NCI-H1436 (cell line): ENCODE measurements around the gene DMRTC2.
"Not testable (repeated sequence)": the region's sequence is repeated elsewhere in the genome, so short reads cannot be mapped to it uniquely, and the experiment has no call there.

Experiments
- DNase-seq: peaks from one replicate; lab custom pipeline; 2025; lab: John Stamatoyannopoulos, UW

DMRTC2 gene

GRCh38 chr19:41871573-41872383, 26.9 kb downstream of the DMRTC2 start:
- DNase-seq = no peak

- DNase-seq = no peak
Observed at GRCh38 chr19:41872384-41872774, 27.5 kb downstream of the DMRTC2 start.

- DNase-seq = peak; percentile 23
Observed at GRCh38 chr19:41872775-41873647, 28.2 kb downstream of the DMRTC2 start.

- DNase-seq = not testable (repeated sequence)
Observed at GRCh38 chr19:41875973-41876372, 31.1 kb downstream of the DMRTC2 start.

- peak; percentile 63 for DNase-seq
Observed at GRCh38 chr19:41876847-41877832, 32.3 kb downstream of the DMRTC2 start, which contains the start of gene CD79A. CD79A (plus strand) TSS chr19:41877279; CDS start chr19:41877305, 26 bp downstream.

- DNase-seq = no peak
Observed at GRCh38 chr19:41877916-41878905, 33.4 kb downstream of the DMRTC2 start.

- no peak for DNase-seq
Observed at GRCh38 chr19:41879080-41879479, 34.2 kb downstream of the DMRTC2 start.

GRCh38 chr19:41879670-41880328, 35.0 kb downstream of the DMRTC2 start:
- no peak for DNase-seq

- DNase-seq = no peak
Observed at GRCh38 chr19:41880329-41880708, 35.5 kb downstream of the DMRTC2 start.

- DNase-seq = no peak
Observed at GRCh38 chr19:41882568-41883462, 38.0 kb downstream of the DMRTC2 start, which contains the start of gene ARHGEF1. ARHGEF1 (plus strand) TSS chr19:41883184; CDS start chr19:41888083, 4,899 bp downstream.

- DNase-seq = no peak
Observed at GRCh38 chr19:41883463-41883820, 38.6 kb downstream of the DMRTC2 start.

- DNase-seq = peak; percentile 94
Observed at GRCh38 chr19:41883821-41884733, 39.2 kb downstream of the DMRTC2 start.

- DNase-seq = no peak
Observed at GRCh38 chr19:41886761-41887710, 42.2 kb downstream of the DMRTC2 start.

- DNase-seq = peak; percentile 13
Observed at GRCh38 chr19:41887711-41888382, 43.0 kb downstream of the DMRTC2 start.

GRCh38 chr19:41888926-41889325, 44.1 kb downstream of the DMRTC2 start:
- no peak for DNase-seq

GRCh38 chr19:41889896-41890295, 45.1 kb downstream of the DMRTC2 start:
- no peak for DNase-seq
